ENCODE results near the gene PLEKHA4.
"Not testable (repeated sequence)": the region's sequence is repeated elsewhere in the genome, so short reads cannot be mapped to it uniquely, and the experiment has no call there.

DNA sequence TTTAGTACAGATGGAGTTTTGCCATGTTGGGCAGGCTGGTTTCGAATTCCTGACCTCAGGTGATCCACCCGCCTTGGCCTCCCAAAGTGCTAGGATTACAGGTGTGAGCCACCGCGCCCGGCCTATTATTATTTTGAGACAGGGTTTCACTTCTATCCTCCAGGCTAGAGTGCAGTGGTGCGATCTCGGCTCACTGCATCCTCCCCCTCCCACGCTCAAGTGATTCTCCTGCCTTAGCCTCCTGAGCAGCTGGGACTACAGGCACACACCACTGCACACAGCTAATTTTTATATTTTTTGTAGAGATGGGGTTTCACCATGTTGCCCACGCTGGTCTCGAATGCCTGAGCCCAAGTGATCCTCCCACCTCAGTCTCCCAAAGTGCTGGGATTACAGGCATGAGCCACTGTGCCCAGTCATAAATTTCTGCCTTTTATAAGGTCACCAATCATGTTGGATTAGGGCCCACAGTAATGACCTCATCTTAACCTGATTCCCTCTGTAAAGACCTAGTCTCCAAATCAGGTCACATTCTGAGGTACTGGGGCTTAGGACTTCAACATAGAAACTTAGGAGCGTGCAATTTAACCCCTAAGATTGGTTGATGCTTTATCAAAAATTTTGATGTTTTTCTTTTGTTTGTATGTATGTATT is 41.1 kb upstream of the PLEKHA4 start:
- TF ChIP-seq, protein P1, sequence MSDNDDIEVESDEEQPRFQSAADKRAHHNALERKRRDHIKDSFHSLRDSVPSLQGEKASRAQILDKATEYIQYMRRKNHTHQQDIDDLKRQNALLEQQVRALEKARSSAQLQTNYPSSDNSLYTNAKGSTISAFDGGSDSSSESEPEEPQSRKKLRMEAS (IDR thresholded peaks at IDR 0.05): not testable (repeated sequence)
- TF ChIP-seq, protein P2, sequence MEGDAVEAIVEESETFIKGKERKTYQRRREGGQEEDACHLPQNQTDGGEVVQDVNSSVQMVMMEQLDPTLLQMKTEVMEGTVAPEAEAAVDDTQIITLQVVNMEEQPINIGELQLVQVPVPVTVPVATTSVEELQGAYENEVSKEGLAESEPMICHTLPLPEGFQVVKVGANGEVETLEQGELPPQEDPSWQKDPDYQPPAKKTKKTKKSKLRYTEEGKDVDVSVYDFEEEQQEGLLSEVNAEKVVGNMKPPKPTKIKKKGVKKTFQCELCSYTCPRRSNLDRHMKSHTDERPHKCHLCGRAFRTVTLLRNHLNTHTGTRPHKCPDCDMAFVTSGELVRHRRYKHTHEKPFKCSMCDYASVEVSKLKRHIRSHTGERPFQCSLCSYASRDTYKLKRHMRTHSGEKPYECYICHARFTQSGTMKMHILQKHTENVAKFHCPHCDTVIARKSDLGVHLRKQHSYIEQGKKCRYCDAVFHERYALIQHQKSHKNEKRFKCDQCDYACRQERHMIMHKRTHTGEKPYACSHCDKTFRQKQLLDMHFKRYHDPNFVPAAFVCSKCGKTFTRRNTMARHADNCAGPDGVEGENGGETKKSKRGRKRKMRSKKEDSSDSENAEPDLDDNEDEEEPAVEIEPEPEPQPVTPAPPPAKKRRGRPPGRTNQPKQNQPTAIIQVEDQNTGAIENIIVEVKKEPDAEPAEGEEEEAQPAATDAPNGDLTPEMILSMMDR (IDR thresholded peaks at IDR 0.05; ENCODE audit: low read depth, low read length, missing input control): not testable (repeated sequence)
- TF ChIP-seq FOXA1 (IDR thresholded peaks at IDR 0.05): not testable (repeated sequence)

Measured in liver (tissue), 2 donors.